HepG2 (cell line): ENCODE measurements around the gene PSRC1. TPM values are rescaled to one million over a fixed set of nuclear protein-coding genes. Genes with fewer than 3 reads are reported as not detected.

Source experiments
- FOSL2 ChIP-seq: sonication (generic); formaldehyde crosslinking; IDR thresholded peaks from 2 replicates; pipeline ENCODE4 v1.4.0; 2020; ENCODE audit warnings: missing genetic modification reagents
- GTF3A ChIP-seq: sonication (generic); formaldehyde crosslinking; conservative IDR thresholded peaks from 2 replicates; pipeline ENCODE4 v1.4.0; 2020; ENCODE audit warnings: mild to moderate bottlenecking, missing genetic modification reagents
- HMGXB4 ChIP-seq, 2 experiments: sonication (generic) in 1 of 2; formaldehyde crosslinking in 1 of 2; IDR thresholded peaks; 2 replicates each; pipeline versions ENCODE4 v1.4.0 to v1.6.1; 2018 to 2020; ENCODE audit warnings: missing genetic modification reagents in 2 of 2, borderline replicate concordance in 1 of 2, low read depth in 1 of 2, mild to moderate bottlenecking in 1 of 2, missing biosample characterization in 1 of 2
- HOXA5 ChIP-seq: sonication (generic); formaldehyde crosslinking; IDR thresholded peaks from 2 replicates; pipeline ENCODE4 v1.4.0; 2020; ENCODE audit warnings: missing genetic modification reagents
- ISL2 ChIP-seq: sonication (generic); formaldehyde crosslinking; IDR thresholded peaks from 2 replicates; pipeline ENCODE4 v1.5.0; 2020; ENCODE audit warnings: missing genetic modification reagents
- KLF12 ChIP-seq: sonication (generic); formaldehyde crosslinking; IDR thresholded peaks from 2 replicates; pipeline ENCODE4 v1.4.0; 2020; ENCODE audit warnings: missing genetic modification reagents, borderline replicate concordance
- MAFG ChIP-seq: sonication (generic); formaldehyde crosslinking; IDR thresholded peaks from 2 replicates; pipeline ENCODE4 v1.5.1; 2020; ENCODE audit warnings: mild to moderate bottlenecking, missing genetic modification reagents
- MNT ChIP-seq: fragments of 450-650 bp; IDR thresholded peaks from 2 replicates; pipeline ENCODE4 v1.6.1; 2016
- NAIF1 ChIP-seq: sonication (generic); formaldehyde crosslinking; IDR thresholded peaks from 2 replicates; pipeline ENCODE4 v1.5.0; 2020; ENCODE audit warnings: mild to moderate bottlenecking, missing genetic modification reagents, borderline replicate concordance
- PHF8 ChIP-seq: sonication (generic); formaldehyde crosslinking; IDR thresholded peaks from 2 replicates; pipeline ENCODE4 v1.5.0; 2020; ENCODE audit warnings: missing genetic modification reagents
- SRY ChIP-seq: sonication (generic); formaldehyde crosslinking; IDR thresholded peaks from 2 replicates; pipeline ENCODE4 v1.8.0; 2022; ENCODE audit warnings: mild to moderate bottlenecking, missing genetic modification reagents
- TEAD2 ChIP-seq: sonication (generic); formaldehyde crosslinking; IDR thresholded peaks from 2 replicates; pipeline ENCODE4 v1.9.0; 2021; ENCODE audit warnings: missing genetic modification reagents
- YEATS2 ChIP-seq: sonication (generic); formaldehyde crosslinking; IDR thresholded peaks from 2 replicates; pipeline ENCODE4 v1.4.0; 2020; ENCODE audit warnings: missing genetic modification reagents, borderline replicate concordance
- ZNF430 ChIP-seq: sonication (generic); formaldehyde crosslinking; IDR thresholded peaks from 2 replicates; pipeline ENCODE4 v1.9.0; 2021; ENCODE audit warnings: mild to moderate bottlenecking, missing genetic modification reagents
- ZNF431 ChIP-seq: sonication (generic); formaldehyde crosslinking; IDR thresholded peaks from 2 replicates; pipeline ENCODE4 v1.9.0; 2022; ENCODE audit warnings: missing genetic modification reagents, low read depth, mild to moderate bottlenecking, borderline replicate concordance
- ZNF556 ChIP-seq: sonication (generic); formaldehyde crosslinking; IDR thresholded peaks from 2 replicates; pipeline ENCODE4 v1.4.0; 2020; ENCODE audit warnings: mild to moderate bottlenecking, missing genetic modification reagents, borderline replicate concordance
- polyA plus RNA-seq, 8 experiments: library from polyadenylated mRNA; depleted of rRNA in 3 of 8; stranded (reverse) in 7 of 8; unstranded in 1 of 8; fragments of >200 nt; fragmentation: Illumina TruSeq in 4 of 8; extraction: Trizol in 4 of 8; gene quantifications; 2 replicates each; pipeline versions ENCODE4 v1.2.1 to v1.2.3, GENCODE V29; 2011 to 2016; ENCODE audit warnings: low read depth in 4 of 8, missing spikeins in 1 of 8, mixed read lengths in 1 of 8; ENCODE audit not compliant: insufficient read depth in 1 of 8
- total RNA-seq, 5 experiments: library from RNA; depleted of rRNA; stranded (reverse); fragments of >200 nt; fragmentation: Illumina TruSeq; extraction: Trizol; gene quantifications; 2 replicates each; pipeline ENCODE4 v1.2.3, GENCODE V29; 2016; ENCODE audit warnings: low read depth in 1 of 5
- TF ChIP-seq, protein P1 (sequence below): sonication (generic); formaldehyde crosslinking; IDR thresholded peaks from 2 replicates; pipeline ENCODE4 v1.9.0; 2021; ENCODE audit warnings: mild to moderate bottlenecking, missing genetic modification reagents

Gene PSRC1
- total and polyA plus RNA-seq, 2 of the 13 experiments (the other 11 are each of a cell fraction or from before 2014, with no cell fraction given): 28.6 to 30.3 TPM

GRCh38 chr1:109277434-109278204 lies 5.3 kb downstream of the PSRC1 start (continued):
- TF ChIP-seq, protein P1, sequence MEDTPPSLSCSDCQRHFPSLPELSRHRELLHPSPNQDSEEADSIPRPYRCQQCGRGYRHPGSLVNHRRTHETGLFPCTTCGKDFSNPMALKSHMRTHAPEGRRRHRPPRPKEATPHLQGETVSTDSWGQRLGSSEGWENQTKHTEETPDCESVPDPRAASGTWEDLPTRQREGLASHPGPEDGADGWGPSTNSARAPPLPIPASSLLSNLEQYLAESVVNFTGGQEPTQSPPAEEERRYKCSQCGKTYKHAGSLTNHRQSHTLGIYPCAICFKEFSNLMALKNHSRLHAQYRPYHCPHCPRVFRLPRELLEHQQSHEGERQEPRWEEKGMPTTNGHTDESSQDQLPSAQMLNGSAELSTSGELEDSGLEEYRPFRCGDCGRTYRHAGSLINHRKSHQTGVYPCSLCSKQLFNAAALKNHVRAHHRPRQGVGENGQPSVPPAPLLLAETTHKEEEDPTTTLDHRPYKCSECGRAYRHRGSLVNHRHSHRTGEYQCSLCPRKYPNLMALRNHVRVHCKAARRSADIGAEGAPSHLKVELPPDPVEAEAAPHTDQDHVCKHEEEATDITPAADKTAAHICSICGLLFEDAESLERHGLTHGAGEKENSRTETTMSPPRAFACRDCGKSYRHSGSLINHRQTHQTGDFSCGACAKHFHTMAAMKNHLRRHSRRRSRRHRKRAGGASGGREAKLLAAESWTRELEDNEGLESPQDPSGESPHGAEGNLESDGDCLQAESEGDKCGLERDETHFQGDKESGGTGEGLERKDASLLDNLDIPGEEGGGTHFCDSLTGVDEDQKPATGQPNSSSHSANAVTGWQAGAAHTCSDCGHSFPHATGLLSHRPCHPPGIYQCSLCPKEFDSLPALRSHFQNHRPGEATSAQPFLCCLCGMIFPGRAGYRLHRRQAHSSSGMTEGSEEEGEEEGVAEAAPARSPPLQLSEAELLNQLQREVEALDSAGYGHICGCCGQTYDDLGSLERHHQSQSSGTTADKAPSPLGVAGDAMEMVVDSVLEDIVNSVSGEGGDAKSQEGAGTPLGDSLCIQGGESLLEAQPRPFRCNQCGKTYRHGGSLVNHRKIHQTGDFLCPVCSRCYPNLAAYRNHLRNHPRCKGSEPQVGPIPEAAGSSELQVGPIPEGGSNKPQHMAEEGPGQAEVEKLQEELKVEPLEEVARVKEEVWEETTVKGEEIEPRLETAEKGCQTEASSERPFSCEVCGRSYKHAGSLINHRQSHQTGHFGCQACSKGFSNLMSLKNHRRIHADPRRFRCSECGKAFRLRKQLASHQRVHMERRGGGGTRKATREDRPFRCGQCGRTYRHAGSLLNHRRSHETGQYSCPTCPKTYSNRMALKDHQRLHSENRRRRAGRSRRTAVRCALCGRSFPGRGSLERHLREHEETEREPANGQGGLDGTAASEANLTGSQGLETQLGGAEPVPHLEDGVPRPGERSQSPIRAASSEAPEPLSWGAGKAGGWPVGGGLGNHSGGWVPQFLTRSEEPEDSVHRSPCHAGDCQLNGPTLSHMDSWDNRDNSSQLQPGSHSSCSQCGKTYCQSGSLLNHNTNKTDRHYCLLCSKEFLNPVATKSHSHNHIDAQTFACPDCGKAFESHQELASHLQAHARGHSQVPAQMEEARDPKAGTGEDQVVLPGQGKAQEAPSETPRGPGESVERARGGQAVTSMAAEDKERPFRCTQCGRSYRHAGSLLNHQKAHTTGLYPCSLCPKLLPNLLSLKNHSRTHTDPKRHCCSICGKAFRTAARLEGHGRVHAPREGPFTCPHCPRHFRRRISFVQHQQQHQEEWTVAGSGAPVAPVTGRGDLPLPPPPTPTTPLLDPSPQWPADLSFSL (CRISPR knock-in tag): no peak
- TF ChIP-seq ZNF556 (no peak), YEATS2 (CRISPR knock-in tag) (no peak; the same call in 1 of the 2 replicates), ZNF430 (CRISPR knock-in tag) (no peak), NAIF1 (CRISPR knock-in tag) (no peak), HOXA5 (no peak), HMGXB4 (CRISPR knock-in tag; IDR thresholded peaks at IDR 0.05; ENCODE audit: borderline replicate concordance in 1 of 2, low read depth in 1 of 2) (peak in 1 of 2 experiments; percentile 58; a peak in 2 of 4 replicates), PHF8 (no peak), SRY (CRISPR knock-in tag) (no peak), TEAD2 (CRISPR knock-in tag) (no peak), GTF3A (CRISPR knock-in tag) (no peak), KLF12 (CRISPR knock-in tag) (no peak; the same call in 1 of the 2 replicates), FOSL2 (CRISPR knock-in tag) (peak; percentile 54; the same call in 1 of the 2 replicates), ZNF431 (CRISPR knock-in tag) (no peak), MAFG (CRISPR knock-in tag) (no peak), MNT (no peak), ISL2 (peak; percentile 59; the same call in 1 of the 2 replicates)
